ENCODE measurements around the gene SMYD2.

Gene SMYD2

DNA sequence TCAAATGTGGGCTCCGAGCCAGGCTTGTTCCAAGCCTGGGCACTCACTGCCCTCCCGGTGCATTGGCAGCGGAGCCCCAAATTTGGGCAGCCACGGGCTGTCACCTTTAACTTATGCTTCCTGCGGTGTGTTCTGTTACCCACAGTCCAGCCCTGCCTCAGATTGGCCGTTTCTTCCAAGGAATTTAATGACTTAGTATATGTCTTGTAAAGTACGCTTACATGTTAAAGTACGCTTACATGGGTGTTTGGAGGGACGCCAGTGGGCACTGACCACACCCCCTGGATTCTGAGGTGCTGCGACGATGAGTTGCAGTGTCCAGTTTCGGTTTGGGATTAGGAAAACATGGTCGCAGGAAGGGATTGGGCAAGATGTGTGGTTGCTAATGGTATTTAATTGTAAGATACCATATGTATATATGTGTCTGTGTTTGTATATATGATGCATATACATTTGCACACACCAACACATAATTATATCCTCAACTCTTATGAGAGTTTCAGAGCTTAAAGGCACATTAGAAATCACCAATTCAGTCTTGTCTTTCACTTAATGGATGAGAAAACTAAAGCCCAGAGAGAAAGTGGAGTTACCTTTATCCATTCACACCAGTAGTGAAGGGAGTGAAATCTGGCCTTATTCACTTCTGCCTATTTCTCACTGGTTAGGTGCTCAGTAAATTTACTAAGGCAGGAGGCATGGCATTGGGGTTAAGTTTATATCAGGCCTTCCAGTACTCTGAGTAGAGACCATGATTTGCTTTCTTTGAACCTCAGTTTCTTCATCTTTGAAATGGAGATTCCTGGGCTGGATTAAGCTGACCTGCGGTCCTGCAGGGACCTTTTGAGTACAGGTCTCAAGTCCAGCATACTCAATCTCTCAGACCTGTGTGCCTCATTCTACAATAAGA is 1.0 kb downstream of the SMYD2 start:
- DNase-seq (ENCODE audit: insufficient read length, low spot score) (peak; percentile 63), FAIRE-seq (no peak)
- no peak for TF ChIP-seq POLR2A (IDR thresholded peaks at IDR 0.05; ENCODE audit: low read depth, low read length)

DNA sequence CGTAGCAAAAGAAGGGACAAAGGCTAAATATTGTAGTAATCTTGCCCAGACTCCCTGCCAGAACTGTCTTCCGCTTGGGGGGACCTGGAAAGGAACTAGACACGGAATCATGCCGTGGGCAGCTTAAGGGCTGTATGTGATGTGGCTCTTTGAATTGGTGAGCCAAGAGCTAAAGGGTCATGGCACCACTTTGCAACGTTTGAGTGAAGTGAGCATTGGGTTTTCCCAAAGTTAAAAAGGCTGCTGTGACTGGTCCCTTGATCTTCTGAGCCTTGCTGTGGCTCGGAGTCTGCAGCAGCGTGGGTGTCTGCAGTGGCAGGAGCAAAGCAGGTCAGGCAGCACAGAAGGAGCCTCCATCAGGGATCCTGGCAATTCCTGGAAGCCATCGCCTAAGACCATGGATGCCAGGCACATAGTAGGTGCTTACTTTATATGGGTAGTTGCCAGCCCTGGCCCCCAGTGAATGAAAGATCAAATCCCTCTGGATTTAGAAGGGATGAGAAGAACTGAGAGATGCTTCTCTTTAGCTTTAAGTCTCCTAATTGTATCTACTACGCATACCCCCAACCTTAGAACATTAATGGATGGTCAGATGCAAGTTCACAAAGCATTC is 1.8 kb downstream of the SMYD2 start:
- DNase-seq (ENCODE audit: insufficient read length, low spot score) (no peak), FAIRE-seq (no peak)
- TF ChIP-seq POLR2A (IDR thresholded peaks at IDR 0.05; ENCODE audit: low read depth, low read length) = no peak

DNA sequence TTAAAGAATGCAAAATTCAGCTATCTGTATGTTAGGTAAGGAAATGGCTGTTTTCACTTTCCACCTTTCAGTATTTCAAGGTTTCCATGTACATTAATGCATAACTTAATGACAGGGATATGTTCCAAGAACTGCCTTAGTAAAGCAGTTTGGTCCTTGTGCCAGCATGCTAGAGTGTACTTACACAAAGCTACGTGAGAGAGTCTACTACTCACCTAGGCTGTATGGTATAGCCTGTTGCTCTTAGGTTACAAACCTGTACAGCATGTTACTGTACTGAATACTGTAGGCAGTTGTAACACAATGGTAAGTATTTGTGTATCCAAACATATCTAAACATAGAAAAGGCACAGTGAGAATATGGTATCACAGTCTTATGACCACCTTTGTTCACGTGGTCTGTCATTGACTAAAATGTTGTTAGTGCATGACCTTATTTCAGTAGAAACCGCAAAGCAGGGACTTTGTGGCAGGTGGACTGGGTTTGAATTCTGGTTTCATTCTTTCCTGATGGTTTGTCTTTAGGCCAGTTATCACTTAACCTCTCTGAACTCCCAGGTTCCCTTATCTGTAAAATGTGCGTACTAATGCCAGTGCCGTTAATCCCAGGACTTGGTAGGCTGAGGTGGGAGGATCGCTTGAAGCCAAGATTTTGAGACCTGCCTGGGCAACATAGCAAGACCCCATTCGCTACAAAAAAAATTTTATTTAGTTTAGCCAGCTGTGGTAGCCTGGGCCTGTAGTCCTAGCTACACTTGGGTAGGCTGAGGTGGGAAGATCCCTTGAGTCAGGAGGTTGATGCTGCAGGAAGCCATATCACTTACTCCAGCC is 4.9 kb downstream of the SMYD2 start:
- TF ChIP-seq POLR2A (IDR thresholded peaks at IDR 0.05; ENCODE audit: low read depth, low read length) = no peak
- DNase-seq (ENCODE audit: insufficient read length, low spot score) (no peak), FAIRE-seq (no peak)

DNA sequence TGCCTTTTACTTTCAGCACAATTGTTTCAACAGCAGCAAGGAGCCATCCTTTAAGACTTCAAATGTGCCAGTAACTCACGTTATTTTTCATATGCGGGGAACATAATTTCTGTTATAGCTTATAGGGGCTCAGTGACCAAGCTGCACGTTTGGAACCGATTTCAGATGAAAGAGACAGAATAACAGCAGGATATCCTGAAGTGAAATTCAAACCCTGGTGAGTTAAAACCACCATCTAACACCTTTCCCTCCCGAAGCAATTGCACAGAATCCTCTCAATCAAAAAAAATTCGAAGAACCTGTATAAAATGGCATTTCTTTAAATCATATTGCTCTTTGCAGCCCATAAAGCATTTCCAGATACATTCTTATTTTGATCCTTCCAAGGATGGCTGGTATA is 6.9 kb downstream of the SMYD2 start:
- no peak for FAIRE-seq

DNA sequence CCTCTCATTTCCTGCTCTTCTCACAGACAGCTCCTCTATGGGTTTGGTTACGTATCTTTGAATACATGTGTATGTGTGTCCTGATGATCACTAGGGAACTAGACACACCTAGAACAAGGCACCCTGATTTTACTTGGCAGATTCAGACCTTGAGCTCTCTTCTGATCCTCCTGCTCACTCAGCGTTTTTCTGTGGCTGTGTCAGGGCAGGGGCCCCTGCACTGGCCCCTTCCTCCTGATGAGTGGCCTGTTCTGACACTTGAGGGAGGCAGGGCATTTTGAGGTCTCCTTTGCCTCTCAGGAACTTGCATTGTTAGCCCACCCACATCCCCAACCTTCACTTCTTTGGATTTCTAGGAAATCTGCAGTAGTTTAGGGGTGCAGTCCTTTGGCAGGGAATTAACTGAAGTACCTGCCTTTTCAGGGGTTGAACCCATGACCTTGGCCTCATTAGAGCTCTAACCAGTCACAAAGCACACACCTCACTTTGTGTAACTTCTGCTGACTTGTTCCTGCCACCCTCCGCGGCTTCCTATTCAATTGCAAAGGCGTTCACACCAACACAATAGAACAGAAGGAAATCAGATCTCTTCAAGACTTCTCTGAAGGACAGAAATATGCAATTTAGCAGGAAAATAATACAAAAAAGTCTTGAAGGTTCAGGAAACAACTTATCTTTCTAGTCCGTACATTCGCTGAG is 8.8 kb downstream of the SMYD2 start:
- DNase-seq (ENCODE audit: insufficient read length, low spot score) (no peak), FAIRE-seq (no peak)
- TF ChIP-seq POLR2A (IDR thresholded peaks at IDR 0.05; ENCODE audit: low read depth, low read length) = no peak

More for the DNA sequence above, 6.9 kb downstream of the SMYD2 start:
- no peak for DNase-seq (ENCODE audit: insufficient read length, low spot score)
- no peak for TF ChIP-seq POLR2A (IDR thresholded peaks at IDR 0.05; ENCODE audit: low read depth, low read length)

DNA sequence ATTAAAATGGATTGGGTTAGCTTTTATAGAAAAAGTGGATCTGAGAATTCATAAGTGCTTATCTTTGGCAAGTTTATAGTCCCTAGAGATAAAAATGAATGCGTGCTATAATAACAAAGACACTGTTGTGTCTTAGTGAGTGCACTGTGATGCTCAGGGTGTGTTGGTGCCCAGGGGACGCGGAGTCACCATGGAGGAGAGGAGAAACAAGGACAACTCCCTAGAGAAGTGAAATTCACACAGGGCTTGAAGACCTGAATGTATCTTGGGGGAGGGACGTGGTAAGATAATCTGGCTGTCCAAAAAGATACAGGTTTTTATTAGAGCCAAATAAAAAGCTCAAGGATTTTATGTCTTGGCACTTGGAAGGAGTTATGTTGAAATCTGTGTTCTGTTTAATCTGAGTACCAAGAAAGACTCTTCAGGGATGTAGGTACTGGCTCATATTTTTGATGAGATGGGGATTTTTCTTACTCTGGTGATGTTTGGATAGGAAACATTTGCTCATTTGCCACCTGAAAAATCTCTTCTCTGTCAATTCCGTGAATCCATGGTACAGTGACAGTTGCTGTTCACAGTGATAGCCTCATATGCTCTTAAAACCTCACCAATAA is 9.6 kb downstream of the SMYD2 start:
- no peak for TF ChIP-seq POLR2A (IDR thresholded peaks at IDR 0.05; ENCODE audit: low read depth, low read length)
- FAIRE-seq (no peak), DNase-seq (ENCODE audit: insufficient read length, low spot score) (no peak)

DNA sequence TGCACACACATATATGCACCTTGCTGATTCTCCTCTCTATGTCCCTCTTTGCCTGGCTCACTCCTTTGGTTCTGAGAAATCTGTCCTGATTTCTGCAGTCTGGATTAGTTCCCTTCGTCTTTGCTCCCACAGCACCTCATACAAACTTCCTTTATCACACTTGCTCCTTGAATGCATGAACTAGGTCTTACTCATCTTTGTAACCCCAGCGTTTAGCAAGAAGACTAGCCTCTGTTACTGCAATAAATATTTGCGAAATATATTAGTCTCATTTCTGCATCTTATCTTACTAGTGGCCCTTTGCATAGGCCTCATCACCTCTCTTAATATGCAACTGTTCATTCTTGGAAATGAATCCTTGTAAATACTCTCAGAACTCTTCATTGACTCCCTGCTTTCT is 11.4 kb downstream of the SMYD2 start:
- no peak for DNase-seq (ENCODE audit: insufficient read length, low spot score)
- peak; percentile 23 for FAIRE-seq
- TF ChIP-seq POLR2A (IDR thresholded peaks at IDR 0.05; ENCODE audit: low read depth, low read length) = no peak

DNA sequence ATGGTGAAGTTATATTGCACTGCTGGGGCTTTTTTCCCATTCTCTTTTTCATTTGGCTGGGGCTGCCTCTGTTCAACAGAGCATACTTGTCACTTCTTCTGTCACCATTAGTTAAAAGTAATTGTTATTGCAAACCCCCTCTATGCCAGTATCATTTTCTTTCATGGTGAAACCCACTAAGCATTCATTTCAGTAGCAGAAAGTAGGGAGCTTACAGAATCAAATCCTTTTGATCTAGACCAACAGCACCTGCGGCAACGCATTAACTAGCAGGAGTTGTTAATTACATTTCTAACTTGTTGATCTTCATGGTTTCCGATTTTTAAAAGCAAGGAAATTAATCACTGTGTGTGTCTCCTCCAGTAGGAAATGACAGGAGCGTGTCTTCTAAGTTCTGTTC is 15.0 kb downstream of the SMYD2 start:
- no peak for TF ChIP-seq POLR2A (IDR thresholded peaks at IDR 0.05; ENCODE audit: low read depth, low read length)
- DNase-seq (ENCODE audit: insufficient read length, low spot score) = no peak
- FAIRE-seq = no peak

DNA sequence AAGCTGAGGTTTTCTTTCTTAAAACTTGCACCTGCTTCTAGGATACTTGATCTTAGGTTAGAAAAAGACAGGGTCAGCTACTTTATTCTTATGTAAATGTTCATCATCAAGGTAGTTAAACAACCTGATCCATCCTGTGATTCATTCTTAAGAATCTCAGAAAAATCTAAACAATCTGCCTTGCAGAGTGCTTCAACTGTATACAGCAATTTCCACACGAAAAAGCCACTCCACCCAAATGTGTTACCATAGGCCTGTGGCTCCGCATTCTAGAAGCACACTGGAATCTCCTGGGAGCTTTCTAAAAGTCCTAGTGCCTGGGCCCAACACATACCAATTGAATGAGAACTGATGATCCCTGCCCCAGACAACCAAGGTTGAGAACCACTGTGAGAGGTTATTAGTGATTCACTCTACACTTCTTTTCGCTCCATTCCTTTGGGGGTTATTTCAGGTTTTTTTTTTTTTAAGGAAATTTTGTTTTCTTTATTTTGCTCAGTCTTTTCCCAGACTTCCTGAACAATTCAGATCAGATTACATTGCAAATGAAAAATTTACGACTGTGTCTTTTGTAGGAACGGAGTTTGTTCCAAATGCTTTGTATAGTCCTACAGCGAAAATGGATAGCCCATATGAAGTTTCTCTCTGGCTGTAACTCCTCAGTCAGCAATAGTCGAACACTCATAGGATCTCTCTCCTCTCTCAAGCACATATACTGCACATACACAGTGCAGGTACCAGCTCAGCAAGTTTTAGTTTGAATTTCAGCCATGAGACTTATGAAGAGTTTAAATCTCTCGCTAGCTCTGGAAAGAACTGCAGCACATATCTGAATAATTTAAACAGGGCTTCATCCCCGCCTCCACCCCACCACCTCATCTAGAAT is 16.1 kb downstream of the SMYD2 start:
- peak; percentile 40 for DNase-seq (ENCODE audit: insufficient read length, low spot score)
- peak; percentile 75 for FAIRE-seq
- no peak for TF ChIP-seq POLR2A (IDR thresholded peaks at IDR 0.05; ENCODE audit: low read depth, low read length)

DNA sequence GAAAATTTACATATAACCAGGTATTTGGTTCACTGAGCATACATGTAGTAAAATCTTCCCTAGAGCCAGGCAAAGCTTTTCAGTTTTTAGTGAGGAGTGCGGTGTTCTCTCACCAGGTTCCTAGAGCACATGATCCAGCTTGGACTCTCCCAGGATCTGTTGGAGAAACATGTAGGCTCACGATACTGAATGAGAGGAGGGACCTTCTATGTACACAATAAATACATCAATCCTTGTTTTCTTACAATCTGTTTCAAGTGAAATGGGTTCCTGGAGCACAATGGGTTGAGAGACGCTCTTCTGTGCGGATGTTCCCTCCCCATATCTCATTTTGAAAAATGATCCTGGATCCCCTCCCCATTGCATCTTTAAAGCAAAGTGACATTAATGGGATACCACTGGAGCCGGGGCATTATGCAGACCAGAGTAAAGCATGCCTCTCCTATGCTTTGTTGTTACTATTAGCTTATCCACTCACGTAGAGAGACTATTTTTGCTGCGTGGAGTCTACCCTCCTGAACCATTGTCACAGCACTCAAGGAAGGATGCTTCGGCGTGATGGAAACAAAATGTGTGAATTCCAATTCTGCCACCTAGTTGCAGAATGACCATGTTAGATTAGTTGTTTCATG is 19.3 kb downstream of the SMYD2 start:
- TF ChIP-seq POLR2A (IDR thresholded peaks at IDR 0.05; ENCODE audit: low read depth, low read length) = no peak
- FAIRE-seq (no peak), DNase-seq (ENCODE audit: insufficient read length, low spot score) (no peak)

DNA sequence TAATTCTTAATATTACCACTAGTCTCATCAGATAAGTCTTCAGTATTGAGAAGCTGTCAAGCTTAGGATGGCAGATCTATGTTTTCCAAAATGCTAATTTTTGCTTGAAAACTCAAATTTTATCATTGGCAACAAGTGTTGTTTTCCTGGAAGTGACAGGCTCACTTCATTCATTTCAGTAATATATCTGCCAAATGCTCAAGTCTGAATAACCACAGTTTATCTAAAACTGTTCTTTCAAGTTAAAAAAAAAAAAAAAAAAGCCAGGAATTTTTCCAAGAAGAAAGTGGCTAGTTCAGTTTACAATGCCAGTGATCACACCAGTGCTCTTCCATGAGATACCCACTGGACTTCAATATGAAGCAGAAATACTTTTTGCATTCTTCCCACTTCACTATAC is 20.6 kb downstream of the SMYD2 start:
- TF ChIP-seq POLR2A (IDR thresholded peaks at IDR 0.05; ENCODE audit: low read depth, low read length) = no peak
- DNase-seq (ENCODE audit: insufficient read length, low spot score) = no peak
- FAIRE-seq = no peak

All from H54 (cell line).